ENCODE measurements around the gene SRL. TPM values are rescaled to one million over a fixed set of nuclear protein-coding genes. Genes with fewer than 3 reads are reported as not detected.

SRL gene
- total RNA-seq, 2 experiments from 2014 or later, result not detected

GRCh38 chr16:4142268-4142667 lies 99.6 kb downstream of the SRL start:
- CTCF ChIA-PET, result no interaction called here
- POLR2A ChIA-PET, result no interaction called here

GRCh38 chr16:4141604-4142003 lies 100.3 kb downstream of the SRL start:
- ChIA-PET CTCF (no interaction called here), POLR2A (no interaction called here)

DNA sequence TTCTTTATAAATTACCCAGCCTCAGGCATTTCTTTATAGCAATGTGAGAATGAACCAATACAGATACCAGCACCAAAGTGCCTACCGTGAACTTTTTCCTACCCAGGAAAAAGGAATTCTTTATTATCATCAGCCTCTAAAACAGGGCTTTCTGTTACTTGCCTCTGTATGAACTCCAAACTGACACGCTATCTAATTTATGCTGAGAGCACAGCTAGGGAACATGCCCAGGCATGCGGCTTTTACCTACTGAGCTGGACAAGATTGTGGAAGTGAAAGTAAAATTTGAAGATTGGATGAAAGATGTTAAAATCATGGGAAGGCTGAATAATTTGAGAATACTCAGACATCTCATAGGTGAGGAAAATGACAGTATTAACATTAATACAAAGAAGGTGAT lies 101.2 kb downstream of the SRL start:
- ChIA-PET CTCF (no interaction called here), POLR2A (no interaction called here)

DNA sequence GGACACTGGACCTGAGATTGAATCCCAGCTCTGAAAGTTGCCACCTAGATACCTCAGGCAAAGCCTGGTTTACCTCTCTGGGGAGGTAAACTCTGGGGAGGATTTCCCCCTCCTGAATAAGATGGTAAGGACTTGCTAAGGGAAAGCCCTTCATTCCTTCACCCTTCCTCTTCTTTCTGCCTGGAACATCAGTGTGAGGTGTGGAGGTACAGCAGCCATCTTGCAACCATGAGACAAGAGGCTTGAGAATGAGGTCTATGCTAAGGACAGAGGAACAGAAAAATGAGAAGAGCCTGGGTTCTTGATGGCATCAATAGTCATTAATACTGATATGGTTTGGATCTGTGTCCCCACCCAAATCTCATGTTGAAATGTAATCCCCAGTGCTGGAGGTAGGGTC lies 101.9 kb downstream of the SRL start:
- CTCF ChIA-PET, result no interaction called here

More for the DNA sequence above, 101.9 kb downstream of the SRL start:
- POLR2A ChIA-PET, result no interaction called here

Other genes with a start within 250 kb of the SRL start
- 1 to 10 TPM; 6.1 to 7.2 TPM for gene ADCY9, start 125.6 kb downstream of the SRL start, total RNA-seq
- gene TFAP4, start 30.9 kb upstream of the SRL start, total RNA-seq, result 10 to 100 TPM; 43.3 to 44.4 TPM
- gene GLIS2, start 74.0 kb upstream of the SRL start, total RNA-seq, result under 1 TPM; 0.15 to 0.25 TPM
- gene PAM16, start 109.2 kb upstream of the SRL start, total RNA-seq, result 10 to 100 TPM; 72.6 to 73.8 TPM
- gene VASN, start 129.8 kb upstream of the SRL start, total RNA-seq, result under 1 TPM; 0.13 TPM
- gene CORO7, start 174.5 kb upstream of the SRL start, total RNA-seq, result 10 to 100 TPM; 80.2 to 86.3 TPM
- gene DNAJA3, start 183.8 kb upstream of the SRL start, total RNA-seq, result 100 to 1,000 TPM; 109 to 111 TPM
- gene NMRAL1, start 232.5 kb upstream of the SRL start, total RNA-seq, result 10 to 100 TPM; 67.8 to 70.8 TPM
- gene HMOX2, start 234.3 kb upstream of the SRL start, total RNA-seq, result 10 to 100 TPM; 92.9 to 94.6 TPM